Measurements from ENCODE around the gene XXYLT1. TPM values are rescaled to one million over a fixed set of nuclear protein-coding genes. Genes with fewer than 3 reads are reported as not detected.
A peak's percentile ranks its signal among the peaks of the same experiment; 100 is the strongest.

XXYLT1 gene
- total and polyA plus RNA-seq, 9 of the 15 experiments (the other 6 are each of a cell fraction or from before 2014, with no cell fraction given): 1.9 to 18.9 (median 15.0) TPM

- TF ChIP-seq ZNF592 (IDR thresholded peaks at IDR 0.05) (peak; percentile 39; the same call in 1 of the 2 replicates), BHLHE40 (IDR thresholded peaks at IDR 0.05; ENCODE audit: low read length) (peak; percentile 33; the same call in 1 of the 2 replicates), ZNF395 (CRISPR knock-in tag; IDR thresholded peaks at IDR 0.05) (no peak), SREBF1 (IDR thresholded peaks at IDR 0.05; ENCODE audit: borderline replicate concordance, low read depth, low read length) (no peak), ZBTB7A (IDR thresholded peaks at IDR 0.05; ENCODE audit: borderline replicate concordance, control insufficient read depth, low read depth, low read length) (peak; percentile 89), THRAP3 (IDR thresholded peaks at IDR 0.05; ENCODE audit: borderline replicate concordance) (no peak), YY1 (IDR thresholded peaks at IDR 0.05; ENCODE audit: borderline replicate concordance in 1 of 3, control insufficient read depth in 1 of 3, extremely low read depth in 1 of 3, insufficient read depth in 3 of 3, insufficient read length in 1 of 3, insufficient replicate concordance in 2 of 3, low read depth in 1 of 3, low read length in 2 of 3) (peak in 1 of 3 experiments; percentile 10), KLF16 (IDR thresholded peaks at IDR 0.05) (0 out of 2 replicates have a peak, but pooled peaks have one; percentile 54), MAX (CRISPR knock-in tag; IDR thresholded peaks at IDR 0.05) (peak; percentile 75), KDM4B (IDR thresholded peaks at IDR 0.05; ENCODE audit: borderline replicate concordance in 2 of 2, low read depth in 1 of 2) (0 out of 4 replicates have a peak, but pooled peaks of 1 of the 2 experiments have one; percentile 54), ZFX (CRISPR knock-in tag; IDR thresholded peaks at IDR 0.05) (peak; percentile 45), RB1 (IDR thresholded peaks at IDR 0.05; ENCODE audit: low read depth) (peak; percentile 74), ETV1 (tag; conservative IDR thresholded peaks at IDR 0.05; ENCODE audit: low read depth) (0 out of 2 replicates have a peak, but pooled peaks have one; percentile 15), MITF (IDR thresholded peaks at IDR 0.05) (no peak), HMGN3 (IDR thresholded peaks at IDR 0.05; ENCODE audit: borderline replicate concordance, extremely low read depth, insufficient read length, low read depth, low read length) (peak; percentile 60), HNRNPL (IDR thresholded peaks at IDR 0.05; ENCODE audit: low read depth, low read length) (no peak), L3MBTL2 (IDR thresholded peaks at IDR 0.05) (peak; percentile 42; the same call in 1 of the 2 replicates), ZNF263 (CRISPR knock-in tag; IDR thresholded peaks at IDR 0.05; ENCODE audit: borderline replicate concordance) (peak; percentile 69; the same call in 1 of the 2 replicates), ZNF584 (CRISPR knock-in tag; IDR thresholded peaks at IDR 0.05; ENCODE audit: low read depth) (no peak), MCM3 (IDR thresholded peaks at IDR 0.05) (no peak), ZNF134 (CRISPR knock-in tag; conservative IDR thresholded peaks at IDR 0.05) (no peak)
Measured at GRCh38 chr3:195106418-195106906, 164.5 kb downstream of the XXYLT1 start (continued).

Data from K562 (cell line).